Measurements from ENCODE around the gene CFAP53. TPM values are rescaled to one million over a fixed set of nuclear protein-coding genes. Genes with fewer than 3 reads are reported as not detected.
A peak's percentile ranks its signal among the peaks of the same experiment; 100 is the strongest.

CFAP53 gene
- total and polyA plus RNA-seq, 12 donors = 0.09 to 0.44 (median 0.18) TPM; not detected in 4

- H3K4me3 ChIP-seq = no peak overlapping the region
- TF ChIP-seq, protein P1, sequence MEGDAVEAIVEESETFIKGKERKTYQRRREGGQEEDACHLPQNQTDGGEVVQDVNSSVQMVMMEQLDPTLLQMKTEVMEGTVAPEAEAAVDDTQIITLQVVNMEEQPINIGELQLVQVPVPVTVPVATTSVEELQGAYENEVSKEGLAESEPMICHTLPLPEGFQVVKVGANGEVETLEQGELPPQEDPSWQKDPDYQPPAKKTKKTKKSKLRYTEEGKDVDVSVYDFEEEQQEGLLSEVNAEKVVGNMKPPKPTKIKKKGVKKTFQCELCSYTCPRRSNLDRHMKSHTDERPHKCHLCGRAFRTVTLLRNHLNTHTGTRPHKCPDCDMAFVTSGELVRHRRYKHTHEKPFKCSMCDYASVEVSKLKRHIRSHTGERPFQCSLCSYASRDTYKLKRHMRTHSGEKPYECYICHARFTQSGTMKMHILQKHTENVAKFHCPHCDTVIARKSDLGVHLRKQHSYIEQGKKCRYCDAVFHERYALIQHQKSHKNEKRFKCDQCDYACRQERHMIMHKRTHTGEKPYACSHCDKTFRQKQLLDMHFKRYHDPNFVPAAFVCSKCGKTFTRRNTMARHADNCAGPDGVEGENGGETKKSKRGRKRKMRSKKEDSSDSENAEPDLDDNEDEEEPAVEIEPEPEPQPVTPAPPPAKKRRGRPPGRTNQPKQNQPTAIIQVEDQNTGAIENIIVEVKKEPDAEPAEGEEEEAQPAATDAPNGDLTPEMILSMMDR (IDR thresholded peaks at IDR 0.05) = no peak
- peaks cover 9 to 66% (median 53%) of the 10 kb centered on the region in 7 donors for H3K27me3 ChIP-seq
- 72 to 80% methylated on average over 7 of the region's 7 CpGs for WGBS, 2 donors
- DNase-seq (no peak), ATAC-seq (no peak)
- intact Hi-C loops (cut with DNase I) = no loop called here
- no peaks in the 10 kb centered on the region for H3K36me3 ChIP-seq
- H3K9me3 ChIP-seq = peaks cover 0 to 5% (median 0%) of the 10 kb centered on the region in 11 donors
- H3K4me1 ChIP-seq = peaks cover 0 to 16% (median 13%) of the 10 kb centered on the region in 9 donors
- no peak overlapping the region for H3K27ac ChIP-seq
Observed at GRCh38 chr18:50299626-50300388, 33.5 kb upstream of the CFAP53 start.

GRCh38 chr18:50298443-50299284 is 32.4 kb upstream of the CFAP53 start:
- intact Hi-C loops (cut with DNase I) = no loop called here
- Histone ChIP-seq H3K36me3 (no peaks in the 10 kb centered on the region), H3K27ac (peak overlapping the region in 1 of 10 donors; percentile 1), H3K9me3 (no peaks in the 10 kb centered on the region), H3K4me3 (peak overlapping the region; percentile 28 to 64 (median 53)), H3K27me3 (peaks cover 9 to 56% (median 45%) of the 10 kb centered on the region in 7 donors), H3K4me1 (peaks cover 0 to 16% (median 13%) of the 10 kb centered on the region in 9 donors)
- TF ChIP-seq, protein P1 (IDR thresholded peaks at IDR 0.05) = no peak
- 19 to 23% methylated on average over 43 to 49 of the region's 49 CpGs for WGBS, 2 donors
- DNase-seq (no peak), ATAC-seq (peak in 7 of 8 donors; percentile 12 to 68 (median 32))

DNA sequence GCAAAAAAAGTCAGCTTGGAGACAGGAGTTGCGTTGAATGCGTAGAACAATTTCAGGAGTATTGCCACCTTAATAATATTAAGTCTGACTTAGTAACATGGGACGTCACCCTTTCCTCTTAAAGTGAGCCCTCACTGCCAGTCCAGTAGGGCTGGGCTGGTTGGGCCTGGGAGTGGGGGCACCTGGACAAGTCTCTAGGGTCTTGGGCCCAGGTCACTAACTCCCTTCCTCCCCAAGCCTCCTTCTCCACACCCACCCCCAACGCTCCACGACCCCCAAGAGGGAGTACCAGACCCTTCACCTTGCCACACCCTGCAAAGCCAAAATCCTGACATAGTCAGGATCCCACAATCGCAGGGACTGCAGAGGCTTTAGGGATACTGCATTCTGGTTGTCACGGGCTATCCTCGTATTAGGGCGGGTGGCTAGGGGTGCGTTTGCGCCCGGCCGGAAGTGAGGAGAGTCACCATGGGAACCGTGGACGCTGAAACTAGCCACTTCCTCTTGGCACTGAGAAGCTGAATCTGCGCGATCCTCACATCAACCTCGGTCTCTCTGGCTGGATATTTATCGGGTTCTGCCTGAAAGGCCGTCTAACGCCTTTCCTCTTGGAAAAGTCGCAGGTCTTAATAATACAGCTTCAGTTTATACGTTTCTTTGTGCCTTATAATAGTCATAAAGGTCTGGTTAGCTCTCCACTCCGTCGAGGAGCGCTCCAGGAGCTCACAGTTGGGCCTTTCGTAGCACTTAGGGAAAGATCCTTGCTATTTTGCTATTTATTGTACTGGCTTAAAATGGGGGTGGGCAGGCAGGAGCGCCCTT is 31.5 kb upstream of the CFAP53 start:
- TF ChIP-seq, protein P1 (IDR thresholded peaks at IDR 0.05) = no peak
- Histone ChIP-seq H3K27me3 (peaks cover 9 to 48% (median 41%) of the 10 kb centered on the region in 7 donors), H3K4me3 (peak overlapping the region; percentile 28 to 64 (median 53)), H3K36me3 (no peaks in the 10 kb centered on the region), H3K4me1 (peaks cover 0 to 16% (median 13%) of the 10 kb centered on the region in 9 donors), H3K27ac (peak overlapping the region in 2 of 10 donors; percentile 1 to 13), H3K9me3 (no peaks in the 10 kb centered on the region)
- intact Hi-C loops (cut with DNase I) = no loop called here
- 11% methylated on average over 28 of the region's 28 CpGs for WGBS, 2 donors
- DNase-seq (peak; percentile 74 to 83), ATAC-seq (peak; percentile 86 to 98 (median 94))

Data from heart right ventricle (tissue), 16 donors.